GM12872 (cell line): ENCODE data around the gene VRK3.

Source experiments
- CTCF ChIP-seq: IDR thresholded peaks from 3 replicates; pipeline ENCODE4 v1.5.1; 2011; ENCODE audit warnings: low read depth, mild to moderate bottlenecking, low read length, moderate library complexity; ENCODE audit not compliant: insufficient read depth

Gene VRK3

GRCh38 chr19:49938662-49939061 is 86.5 kb downstream of the VRK3 start:
- TF ChIP-seq CTCF = no peak

DNA sequence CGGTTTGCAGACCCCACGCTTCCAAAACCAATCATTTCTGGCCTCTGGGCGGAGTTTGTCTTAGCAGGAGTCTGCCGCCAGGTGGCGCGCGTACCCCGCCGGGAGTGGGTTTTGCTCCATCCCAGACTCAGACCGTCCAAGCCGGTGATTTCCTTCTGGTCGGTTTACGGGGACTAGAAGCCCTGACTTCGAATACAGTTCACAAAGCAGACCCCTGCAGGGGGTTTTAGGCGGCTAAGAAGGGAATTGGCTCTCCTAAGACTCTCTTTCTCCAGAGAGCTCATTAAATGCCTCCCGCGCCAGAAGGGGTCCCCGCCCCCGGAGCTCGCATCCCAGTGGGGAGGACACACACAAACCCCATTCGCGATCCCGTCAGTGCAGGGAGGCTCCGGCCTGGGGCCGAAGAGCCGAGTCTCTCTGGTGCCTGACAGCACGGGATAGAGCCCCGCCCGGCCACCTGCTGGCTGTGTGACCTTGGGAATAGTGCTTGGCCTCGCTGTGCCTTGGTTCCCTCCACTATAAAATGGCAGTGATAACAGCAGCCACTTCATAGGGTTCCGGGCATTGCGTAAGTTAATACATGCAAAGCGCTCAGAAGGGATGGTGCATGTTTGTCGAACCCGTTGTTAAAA is 87.3 kb downstream of the VRK3 start:
- TF ChIP-seq CTCF = peak; percentile 96

- TF ChIP-seq CTCF = no peak
Observed at GRCh38 chr19:49936549-49936948, 88.6 kb downstream of the VRK3 start.

GRCh38 chr19:49933643-49934042 is 91.5 kb downstream of the VRK3 start:
- TF ChIP-seq CTCF = no peak

- no peak for TF ChIP-seq CTCF
Observed at GRCh38 chr19:49932731-49933131, 92.4 kb downstream of the VRK3 start.

DNA sequence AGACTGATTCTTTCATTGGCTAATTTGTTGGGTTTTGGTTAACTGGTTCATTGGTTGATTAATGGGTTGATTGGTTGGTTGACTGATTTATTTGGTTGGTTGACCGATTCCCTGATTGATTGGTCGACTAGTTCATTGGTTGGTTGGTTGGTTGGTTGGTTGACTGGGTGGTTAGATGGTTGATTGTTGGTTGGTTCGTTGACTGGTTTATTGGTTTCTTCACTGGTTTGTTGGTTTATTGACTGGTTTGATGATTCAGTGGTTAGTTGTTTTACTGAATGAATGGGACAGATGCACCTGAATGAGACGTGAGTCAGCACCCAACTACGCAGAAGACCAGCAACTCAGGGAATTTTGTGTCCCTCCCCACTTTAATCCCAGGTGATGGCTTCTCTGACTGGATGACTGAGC is 93.1 kb downstream of the VRK3 start:
- TF ChIP-seq CTCF = no peak

GRCh38 chr19:49931293-49932040 is 93.7 kb downstream of the VRK3 start:
- no peak for TF ChIP-seq CTCF
